22Rv1 (cell line): ENCODE data around the gene OR51B5.

Experiments used
- ZFX ChIP-seq: fragments of 450-650 bp; IDR thresholded peaks from 2 replicates; pipeline ENCODE4 v1.6.1; 2017; ENCODE audit warnings: antibody characterized with exemption, borderline replicate concordance
- TF ChIP-seq, protein P1 (sequence below): fragments of 450-650 bp; IDR thresholded peaks from 2 replicates; pipeline ENCODE4 v1.5.1; 2017; ENCODE audit warnings: mild to moderate bottlenecking

DNA sequence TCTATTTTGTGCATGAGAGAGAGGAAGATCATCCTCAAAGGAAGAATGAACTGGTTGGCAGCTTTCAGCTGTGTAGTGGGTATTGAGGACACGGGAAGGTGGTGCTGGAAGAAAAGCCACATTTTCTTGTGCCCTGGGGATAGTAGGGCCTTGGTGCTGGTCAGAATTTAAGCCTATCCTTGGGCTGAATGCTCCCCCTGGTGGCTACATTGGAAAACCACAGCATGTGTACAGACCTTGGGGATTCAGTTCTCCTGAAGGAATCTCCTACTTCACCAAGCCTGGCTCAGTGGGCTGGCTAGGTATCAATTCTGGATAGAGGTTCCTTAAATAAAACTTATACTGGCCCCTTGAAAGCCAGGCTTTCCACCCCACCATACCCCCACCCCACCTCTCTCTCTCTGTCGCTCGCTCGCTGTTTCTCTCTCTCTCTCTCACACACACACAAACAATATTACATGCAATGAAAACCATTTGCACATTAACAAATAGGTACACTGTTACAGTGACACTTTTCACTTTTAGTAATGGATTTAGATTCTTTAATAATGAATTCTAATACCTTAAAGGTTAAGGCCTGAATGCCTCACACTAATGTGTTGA, 37.5 kb upstream of the OR51B5 start:
- TF ChIP-seq, protein P1, sequence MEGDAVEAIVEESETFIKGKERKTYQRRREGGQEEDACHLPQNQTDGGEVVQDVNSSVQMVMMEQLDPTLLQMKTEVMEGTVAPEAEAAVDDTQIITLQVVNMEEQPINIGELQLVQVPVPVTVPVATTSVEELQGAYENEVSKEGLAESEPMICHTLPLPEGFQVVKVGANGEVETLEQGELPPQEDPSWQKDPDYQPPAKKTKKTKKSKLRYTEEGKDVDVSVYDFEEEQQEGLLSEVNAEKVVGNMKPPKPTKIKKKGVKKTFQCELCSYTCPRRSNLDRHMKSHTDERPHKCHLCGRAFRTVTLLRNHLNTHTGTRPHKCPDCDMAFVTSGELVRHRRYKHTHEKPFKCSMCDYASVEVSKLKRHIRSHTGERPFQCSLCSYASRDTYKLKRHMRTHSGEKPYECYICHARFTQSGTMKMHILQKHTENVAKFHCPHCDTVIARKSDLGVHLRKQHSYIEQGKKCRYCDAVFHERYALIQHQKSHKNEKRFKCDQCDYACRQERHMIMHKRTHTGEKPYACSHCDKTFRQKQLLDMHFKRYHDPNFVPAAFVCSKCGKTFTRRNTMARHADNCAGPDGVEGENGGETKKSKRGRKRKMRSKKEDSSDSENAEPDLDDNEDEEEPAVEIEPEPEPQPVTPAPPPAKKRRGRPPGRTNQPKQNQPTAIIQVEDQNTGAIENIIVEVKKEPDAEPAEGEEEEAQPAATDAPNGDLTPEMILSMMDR, result peak; percentile 78
- TF ChIP-seq ZFX, result no peak
